Muscle of back (tissue), 11 donors: ENCODE data around the gene GPR161. TPM values are rescaled to one million over a fixed set of nuclear protein-coding genes. Genes with fewer than 3 reads are reported as not detected.
A peak's percentile ranks its signal among the peaks of the same experiment; 100 is the strongest.

Source experiments
- DNase-seq, 3 donors: peaks; one replicate each; pipeline versions ENCODE4 v3.0.0 to v3.0.0-alpha.2; 2013
- polyA plus RNA-seq, 10 donors: library from polyadenylated mRNA; unstranded; fragments of 120-200 nt; gene quantifications; one replicate each; pipeline ENCODE4 v1.2.1, GENCODE V29; 2013; ENCODE audit not compliant: insufficient read length in 10 of 10

GPR161 gene
- polyA plus RNA-seq, 10 donors, result 10.4 to 18.2 (median 11.9) TPM

DNA sequence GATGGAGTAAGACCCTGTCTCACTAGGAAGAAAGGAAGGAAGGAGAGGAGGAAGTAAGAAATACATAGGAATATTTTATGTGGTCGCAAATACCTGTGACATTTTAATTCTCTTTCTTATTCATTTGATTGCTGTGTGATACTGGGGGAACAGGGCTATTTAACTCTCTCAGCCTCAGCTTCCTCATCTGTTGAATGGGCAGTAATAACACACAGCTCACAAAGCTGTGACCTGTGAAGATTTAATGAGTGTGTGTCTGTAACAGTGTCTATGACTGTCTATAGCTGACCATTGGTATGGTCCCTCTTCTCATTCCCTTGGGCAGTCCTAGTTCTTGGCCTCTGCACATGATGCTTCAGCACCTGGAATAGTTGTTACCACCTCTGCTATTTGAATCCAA is 13.6 kb upstream of the GPR161 start:
- no peak for DNase-seq

DNA sequence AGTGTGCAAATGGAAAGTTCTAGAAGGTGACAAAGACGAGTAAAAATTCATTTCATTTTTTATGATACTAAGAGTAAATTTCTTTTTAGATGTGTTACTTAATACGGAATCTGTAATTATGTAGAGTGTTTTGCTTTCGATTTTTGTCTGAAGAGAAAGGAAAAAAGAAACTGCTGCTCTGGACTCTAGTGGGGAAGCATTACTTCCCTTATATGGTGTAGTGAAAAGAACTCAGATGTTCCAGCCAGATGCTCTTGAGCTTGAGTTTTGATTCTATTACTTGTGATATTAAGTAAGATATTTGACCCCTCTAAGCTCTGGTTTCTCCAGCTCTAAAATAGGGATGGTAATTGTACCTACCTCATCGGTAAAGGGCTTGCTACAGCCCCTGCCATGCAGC is 12.2 kb upstream of the GPR161 start:
- no peak for DNase-seq

DNA sequence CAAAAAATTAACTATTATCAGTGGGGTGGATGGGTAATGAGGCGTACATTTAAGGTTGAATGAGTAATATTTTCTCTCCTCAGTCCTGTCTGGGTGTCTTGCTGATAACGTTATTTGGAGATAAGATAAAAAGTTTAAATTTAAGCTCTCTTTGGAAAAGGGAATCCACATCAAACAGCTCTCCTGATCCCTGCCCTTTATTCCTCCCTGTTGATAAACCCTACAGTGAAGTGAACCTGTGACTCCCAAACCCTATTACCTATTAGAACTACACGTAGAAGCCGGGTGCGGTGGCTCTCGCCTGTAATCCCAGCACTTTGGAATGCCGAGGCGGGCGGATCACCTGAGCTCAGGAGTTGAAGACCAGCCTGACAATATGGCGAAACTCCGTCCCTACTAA is 9.9 kb upstream of the GPR161 start:
- no peak for DNase-seq

DNA sequence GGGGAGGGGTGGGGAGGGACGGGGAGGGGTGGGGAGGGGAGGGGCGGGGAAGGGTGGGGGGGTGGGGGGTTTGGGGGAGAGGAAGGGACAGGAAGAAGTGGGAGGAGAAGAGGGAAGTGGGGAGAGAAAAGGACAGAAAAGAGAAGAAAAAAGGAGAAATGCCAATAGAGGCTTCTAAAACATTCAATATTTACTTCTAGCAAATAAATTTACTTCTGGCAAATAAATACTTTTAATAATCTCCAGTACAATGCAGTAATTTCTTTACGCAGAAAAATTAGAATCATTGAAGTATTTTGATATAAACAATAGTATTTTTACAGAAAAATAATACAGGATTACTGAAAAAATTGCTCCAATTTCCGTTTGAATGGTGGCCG is 9.4 kb upstream of the GPR161 start:
- DNase-seq, result no peak

DNA sequence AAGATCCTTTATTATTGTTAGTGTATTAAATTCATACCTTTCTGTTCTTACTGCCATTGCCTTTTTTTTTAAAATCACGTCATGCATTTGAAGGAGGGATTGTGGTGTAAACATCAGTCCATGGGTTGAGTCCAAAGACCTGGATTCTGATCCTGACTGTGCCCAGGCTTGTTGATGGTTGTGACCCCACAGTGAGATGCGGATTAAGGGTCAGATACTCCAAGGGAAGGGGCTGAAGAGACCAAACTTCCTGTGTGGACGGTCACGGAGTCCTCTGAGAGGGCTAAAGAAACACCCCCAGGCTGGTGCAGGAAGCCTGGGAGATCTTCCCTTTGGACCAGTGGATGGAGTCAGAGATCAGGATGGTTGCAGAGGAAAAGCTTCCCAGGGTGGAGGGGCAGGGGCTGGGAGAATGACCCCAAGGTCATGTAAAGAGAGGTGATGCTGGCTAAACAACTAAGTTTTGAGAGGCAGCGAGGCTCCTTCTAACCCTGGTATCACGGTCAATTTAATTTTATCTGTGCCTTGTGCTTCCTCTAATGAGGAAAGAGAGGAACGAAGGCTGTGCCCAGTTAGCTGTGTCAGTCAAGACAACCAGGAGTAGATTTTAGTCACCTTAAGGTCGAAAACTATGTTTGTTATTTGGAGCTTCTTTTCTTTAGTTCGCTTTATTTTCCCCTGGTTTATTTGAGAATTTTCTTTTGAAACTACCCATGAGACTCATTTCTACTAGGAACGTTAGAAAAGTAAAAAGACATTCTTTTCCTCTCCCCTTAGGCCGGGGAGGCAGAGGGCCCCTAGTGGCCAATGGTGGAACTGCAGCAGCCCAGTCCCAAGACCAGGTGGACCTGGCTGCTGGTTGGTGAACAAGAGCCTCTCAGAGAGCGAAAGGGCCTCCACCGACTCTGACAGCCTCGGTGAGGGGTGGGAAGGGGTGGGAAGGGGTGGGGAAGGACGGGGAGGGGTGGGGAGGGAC is 8.7 kb upstream of the GPR161 start:
- DNase-seq, result peak; percentile 72 to 86 (median 86)

DNA sequence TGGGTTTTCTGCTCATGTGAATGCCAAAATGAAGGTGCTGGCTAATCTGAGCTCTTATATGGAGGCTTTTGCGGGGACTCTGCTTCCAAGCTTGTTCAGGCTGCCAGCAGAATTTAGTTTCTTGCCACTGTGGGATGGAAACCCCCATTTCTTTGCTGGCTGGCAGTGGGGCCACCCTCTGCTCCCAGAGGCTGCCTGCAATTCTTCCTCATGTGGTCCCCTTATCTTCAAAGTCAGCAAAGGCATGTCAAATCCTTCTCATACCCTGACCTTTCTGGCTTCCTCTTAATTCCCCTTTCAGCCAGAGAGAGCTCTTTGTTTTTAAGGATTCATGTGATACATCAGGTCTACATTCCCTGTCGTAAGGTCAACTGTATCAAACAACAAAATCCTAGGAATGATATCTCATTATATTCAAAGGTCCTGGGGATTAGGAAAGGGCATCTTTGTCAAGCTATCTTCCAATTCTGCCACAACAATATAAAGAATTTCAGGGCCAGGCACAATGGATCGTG is 5.2 kb upstream of the GPR161 start:
- no peak for DNase-seq

DNA sequence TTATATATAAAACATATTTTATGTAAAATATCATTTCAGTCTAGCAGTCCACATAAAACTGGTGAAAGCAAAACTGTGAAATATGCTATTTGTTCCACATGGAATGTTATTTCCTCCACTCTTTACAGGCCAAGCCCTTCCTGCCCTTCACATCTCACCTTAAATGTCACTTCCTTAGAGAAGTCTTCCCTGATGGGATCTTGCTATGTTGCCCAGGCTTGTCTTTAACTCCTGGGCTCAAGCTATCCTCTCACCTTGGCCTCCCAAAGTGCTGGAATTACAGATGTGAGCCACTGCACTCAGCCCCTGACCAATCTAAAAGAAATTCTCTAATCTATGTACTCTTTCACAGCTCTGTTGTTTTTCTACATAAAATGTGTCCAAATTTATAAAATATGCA is 2.3 kb upstream of the GPR161 start:
- no peak for DNase-seq

DNA sequence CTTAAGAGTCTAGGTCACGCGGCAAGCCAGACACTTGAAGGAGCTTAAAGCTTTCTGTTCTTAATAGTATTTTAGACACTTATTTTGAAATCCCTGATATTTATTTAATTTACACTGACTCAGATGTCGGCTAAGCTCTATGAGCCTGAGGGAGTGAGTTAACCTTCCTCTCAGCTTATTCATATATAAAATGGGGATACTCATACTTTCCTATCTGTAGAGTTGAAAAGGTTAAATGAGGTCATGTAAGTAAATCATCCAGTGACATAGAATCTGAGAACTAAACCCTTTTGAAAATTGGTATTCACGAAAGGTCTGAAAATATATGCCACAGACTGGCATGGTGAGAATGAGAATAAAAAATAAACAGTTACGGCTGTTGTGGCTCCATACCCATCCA is 1.4 kb upstream of the GPR161 start:
- DNase-seq, result no peak

DNA sequence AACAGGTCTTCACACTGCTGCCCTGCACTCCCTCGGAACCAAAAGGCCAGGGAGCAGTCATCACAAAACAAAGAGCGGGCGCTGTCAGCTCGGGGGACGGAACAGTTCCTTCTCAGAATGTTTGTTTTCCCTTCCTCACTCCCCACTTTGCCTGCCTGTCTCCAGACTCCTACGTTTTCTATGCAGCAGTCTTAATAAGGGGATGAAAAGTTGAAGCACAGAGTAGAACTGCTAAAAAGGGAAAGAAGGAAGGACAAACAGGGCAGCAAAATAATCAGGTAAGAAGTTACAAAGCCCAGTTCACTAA is 738 bp upstream of the GPR161 start:
- no peak for DNase-seq

DNA sequence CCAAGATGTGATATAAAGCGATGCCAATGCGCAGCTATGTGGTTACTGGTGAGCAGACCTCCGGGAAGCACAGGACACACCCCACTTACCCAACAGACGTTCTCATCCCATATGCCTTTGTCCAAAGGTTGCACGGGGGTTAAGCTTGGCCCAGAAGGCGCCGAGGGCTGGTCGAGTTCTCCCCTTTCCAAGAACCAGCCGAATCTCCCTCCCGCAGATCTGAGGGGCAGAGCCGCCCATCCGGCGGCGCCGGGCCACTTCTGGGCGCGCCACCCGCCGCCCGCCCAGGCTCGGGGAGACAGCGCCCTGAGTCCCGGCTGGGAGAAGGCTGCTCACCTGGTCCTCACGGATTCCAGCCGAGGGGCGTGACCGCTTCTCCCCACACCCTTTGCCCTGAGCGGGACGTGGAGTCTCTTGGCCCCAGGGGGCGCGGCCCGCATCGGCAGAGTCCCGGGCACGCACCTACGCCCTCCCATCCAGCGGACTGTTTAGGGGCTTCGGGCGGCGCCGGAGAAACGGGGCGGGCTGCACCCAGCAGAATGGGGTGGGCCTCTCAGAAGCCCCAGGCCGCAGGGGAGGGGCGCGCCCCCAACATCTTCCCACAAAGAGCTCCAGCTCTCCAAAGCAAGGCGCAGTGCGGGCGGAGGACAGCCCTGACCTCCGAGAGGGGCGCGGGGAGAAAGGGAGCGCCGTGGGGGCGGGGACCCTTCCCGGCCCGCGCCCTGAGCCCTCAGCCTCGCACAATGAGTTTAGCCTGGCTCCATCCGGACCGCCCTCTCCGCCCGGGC is 615 bp downstream of the GPR161 start:
- DNase-seq, result peak in 2 of 3 donors; percentile 16 to 70

DNA sequence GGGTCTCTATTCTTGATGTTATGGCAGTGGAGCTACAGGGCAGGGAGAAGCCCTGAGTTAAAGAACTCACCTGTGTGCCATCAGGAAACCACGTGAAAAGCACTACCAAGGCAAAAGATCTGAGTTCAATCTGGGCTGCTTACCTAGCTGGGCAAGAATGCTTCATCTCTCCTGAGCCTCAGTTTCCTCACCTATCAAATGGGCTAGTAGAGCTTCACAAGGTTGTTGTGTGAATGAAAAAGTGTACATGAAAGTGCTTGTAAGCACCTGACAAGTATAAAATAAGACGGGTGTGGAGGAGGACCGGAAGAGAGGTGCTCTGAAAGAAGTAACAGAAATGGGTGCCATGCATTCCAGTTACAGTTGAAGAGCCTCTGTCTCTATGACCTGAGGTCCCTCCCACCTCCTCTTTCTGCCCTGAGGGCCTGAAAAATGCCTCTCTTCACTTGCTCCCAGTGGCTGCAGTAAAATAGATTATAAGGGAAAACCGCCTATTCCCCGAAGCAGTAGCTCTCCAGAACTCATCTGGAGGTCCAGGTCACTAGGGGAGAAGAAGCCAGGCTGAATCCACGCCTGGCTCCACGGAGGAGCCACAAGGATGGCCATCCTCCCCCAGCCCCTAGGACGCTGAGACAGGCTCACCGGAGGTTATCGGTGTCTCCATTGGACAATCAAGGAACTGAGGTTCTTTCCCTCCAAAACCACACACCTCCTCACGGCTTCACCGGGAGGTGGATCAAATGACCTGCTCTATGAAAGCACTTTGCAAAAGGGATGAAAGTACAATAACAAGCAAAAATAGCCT is 1.4 kb downstream of the GPR161 start:
- DNase-seq, result no peak

DNA sequence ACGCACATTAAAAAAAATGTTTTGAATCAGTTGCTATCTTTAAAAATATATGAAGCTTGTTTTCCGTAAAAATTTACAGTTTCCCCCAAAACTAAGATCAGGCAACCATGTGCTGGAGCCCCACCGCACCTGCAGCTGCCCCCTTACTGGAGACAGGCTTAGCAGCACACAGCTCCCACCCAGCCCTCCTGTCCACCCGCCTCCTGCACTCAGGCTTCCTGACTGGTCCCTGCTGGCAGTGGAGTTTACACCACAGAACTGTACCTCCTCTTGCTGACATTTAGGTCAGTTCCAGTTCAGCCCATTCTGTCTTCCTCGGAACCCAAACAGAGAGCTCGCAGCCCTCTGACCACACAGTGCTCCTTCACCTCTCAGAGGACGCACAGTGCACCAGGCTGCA is 2.1 kb downstream of the GPR161 start:
- DNase-seq, result no peak

DNA sequence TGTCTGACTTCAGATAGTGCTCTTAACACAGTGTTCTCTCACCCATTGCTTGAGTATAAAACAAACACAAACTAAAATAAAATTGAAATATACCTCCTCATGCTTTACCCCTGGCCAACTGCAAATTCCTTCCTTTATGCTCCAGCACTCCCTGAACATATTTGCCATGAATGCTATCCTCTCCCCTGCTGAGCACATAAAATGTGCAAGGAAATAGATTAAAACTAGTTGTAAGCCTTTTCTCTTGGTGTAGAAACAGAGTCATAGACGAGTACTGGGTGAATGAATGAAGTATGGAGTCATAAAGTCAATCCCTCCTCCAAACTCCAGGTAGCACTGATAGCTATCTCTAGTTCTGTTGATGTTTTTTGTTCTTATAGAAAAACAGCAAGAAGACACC is 2.6 kb downstream of the GPR161 start:
- DNase-seq, result no peak

DNA sequence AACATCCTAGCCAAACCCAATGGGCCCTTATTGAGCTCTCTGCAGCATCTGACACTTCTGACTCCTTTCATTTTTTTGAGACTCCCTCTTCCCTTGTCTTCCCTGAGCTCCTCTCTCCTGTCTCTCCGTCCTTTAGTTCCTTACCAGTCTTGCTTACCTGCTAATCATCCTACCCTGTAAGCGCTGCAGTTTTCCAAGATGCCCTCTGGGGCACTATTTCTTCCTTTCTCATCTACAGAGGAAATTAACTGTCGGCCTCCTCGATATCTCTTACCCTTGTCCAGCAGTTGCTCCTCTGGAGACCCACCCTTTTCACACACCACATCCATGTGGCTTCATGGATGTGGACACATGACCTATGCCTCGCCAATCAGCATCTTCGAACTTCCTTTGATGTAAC is 6.8 kb downstream of the GPR161 start:
- no peak for DNase-seq

DNA sequence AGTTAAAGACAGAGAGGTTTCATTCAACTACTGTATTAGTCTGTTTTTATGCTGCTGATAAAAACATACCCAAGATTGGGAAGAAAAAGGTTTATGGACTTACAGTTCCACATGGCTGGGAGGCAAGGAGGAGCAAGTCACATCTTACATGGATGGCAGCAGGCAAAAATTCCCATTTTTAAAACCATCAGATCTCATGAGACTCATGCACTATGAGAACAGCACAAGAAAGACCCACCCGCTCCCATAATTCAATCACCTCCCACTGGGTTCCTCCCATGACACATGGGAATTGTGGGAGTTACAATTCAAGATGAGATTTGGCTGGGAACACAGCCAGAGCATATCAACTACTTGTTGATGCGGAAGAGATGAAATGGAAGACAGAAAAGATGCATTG is 9.2 kb downstream of the GPR161 start:
- no peak for DNase-seq

DNA sequence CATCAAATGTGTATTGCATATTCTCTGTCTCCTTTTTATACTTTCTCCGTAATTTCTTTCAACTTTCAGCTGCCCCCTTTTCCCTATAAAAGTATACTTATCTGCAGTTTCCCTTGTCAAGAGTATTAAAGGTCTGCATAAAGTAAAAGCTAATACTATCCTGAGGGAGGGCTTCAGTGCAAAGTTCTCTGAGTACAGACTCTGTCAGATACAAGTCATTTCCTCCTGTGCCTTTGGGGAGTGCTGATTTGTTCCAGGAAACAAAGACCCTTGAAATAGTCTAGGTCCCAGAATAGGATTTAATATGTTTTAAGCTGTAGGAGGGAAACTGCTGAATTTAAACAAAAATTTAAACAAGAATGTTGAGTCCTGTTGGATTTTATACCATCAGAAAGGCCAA is 11.7 kb downstream of the GPR161 start:
- DNase-seq, result no peak

DNA sequence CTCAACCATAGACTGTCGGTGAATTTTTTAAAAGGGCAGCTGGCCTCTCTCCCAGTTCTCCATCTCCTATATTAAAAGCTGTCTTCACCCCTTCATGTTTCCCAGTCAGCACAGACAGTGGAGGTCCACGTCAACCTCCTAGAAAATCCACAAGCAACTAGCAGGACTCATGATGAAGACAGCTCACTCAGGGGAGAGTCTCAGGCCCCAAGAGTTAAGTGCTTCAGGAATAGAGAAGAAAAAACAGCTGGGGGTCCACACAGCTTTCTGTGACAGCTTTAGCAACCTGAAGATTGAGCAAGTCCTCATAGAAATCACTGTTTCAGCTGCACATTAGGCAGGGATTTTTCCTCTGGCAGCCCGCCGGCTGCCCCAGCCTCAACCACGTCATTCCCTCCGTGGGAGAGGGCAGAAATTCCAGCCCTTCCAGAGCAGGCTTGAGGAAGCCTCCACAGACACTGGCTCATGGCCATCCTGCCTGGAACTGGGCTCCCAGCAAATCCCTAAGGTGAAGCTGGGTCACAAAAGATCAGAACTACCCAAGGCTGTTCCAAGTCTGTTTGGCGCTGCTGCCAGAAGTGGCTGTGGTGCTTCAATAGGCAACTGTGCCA is 15.2 kb downstream of the GPR161 start:
- peak; percentile 46 to 81 (median 75) for DNase-seq

DNA sequence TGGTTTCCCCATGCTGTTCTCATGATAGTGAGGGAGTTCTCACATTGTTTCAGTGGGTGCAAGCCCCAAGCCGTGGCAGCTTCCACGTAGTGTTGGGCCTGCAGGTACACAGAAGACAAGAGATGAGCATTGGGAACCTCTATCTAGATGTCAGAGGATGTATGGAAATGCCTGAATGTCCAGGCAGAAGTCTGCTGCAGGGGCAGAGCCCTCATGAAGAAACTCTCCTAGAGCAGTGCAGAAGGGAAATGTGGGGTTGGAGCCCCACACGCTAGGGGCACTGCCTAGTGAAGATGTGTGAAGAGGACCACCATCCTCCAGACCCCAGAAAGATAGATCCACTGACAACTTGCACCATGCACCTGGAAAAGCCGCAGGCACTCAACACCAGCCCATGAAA is 17.0 kb downstream of the GPR161 start:
- no peak for DNase-seq

DNA sequence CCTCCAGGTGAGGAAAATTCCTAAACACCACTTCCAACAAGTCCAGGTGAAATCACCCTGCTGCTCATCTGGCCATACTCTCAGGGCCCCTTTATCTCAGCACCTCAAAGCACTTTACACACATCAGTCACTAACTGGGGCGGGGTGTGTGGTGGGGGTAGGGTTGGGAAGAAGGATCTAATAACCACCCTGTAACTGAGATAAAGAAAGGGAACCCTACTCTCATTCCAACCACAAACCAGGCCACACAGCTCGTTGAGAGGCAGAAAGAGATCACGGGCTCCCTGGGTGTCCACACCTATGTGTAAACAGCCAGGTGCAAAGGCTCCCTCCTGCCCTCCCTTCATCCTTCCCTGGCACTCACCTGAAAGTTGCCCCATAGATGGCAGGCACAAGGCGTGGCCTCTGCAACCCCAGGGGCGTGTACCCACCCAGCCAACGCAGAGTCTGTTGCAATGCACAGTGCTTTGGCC is 20.4 kb downstream of the GPR161 start:
- DNase-seq, result no peak

DNA sequence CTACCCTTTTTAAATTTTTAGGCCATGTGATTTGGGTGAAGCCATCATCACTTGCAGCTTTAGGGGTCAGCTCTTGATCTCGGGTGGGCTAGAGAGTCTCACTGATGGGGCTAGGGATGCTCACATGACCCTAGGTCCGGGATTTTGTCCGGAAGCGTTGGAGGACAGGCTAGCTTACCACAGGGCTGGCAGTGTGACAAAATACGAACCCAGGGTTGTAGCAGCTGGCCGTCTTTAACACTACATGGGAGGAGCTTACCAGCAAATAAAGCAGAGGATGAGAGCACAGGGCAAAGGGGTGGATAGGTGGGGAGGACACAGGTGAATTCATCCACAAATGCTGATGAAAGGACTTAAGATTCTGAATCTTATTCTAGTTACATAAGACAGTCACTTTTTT is 21.9 kb downstream of the GPR161 start:
- no peak for DNase-seq

DNA sequence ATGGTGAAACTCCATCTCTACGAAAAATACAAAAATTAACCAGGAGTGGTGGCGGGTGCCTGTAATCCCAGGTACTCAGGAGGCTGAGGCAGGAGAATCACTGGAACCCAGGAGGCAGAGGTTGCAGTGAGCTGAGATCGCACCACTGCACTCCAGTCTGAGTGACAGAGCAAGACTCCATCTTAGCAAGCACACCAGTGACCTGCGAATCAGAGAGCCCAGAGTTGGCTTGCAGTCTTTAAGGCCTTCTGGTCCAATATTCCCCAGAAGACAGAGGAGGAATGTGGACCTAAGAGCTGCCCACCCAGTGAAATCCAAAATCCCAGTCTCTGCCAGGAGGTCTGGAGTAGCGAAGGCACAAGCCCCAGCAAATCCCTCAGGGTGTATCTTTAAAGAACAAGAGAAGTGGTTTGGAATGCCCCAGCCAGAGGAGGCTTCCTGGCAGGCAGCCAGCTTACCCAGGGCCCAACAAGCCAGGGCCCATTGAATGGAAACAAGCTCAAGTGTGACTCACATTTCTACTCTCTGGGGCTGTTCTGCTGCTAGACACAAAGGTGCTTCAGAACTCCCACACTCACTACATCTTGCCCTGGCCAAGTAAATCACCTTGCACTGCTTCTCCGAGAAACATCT is 23.9 kb downstream of the GPR161 start:
- peak in 1 of 3 donors; percentile 29 for DNase-seq
